HG03196 (cell line): ENCODE results near the gene EPSTI1.
A peak's percentile ranks its signal among the peaks of the same experiment; 100 is the strongest.
"Not testable (repeated sequence)": the region's sequence is repeated elsewhere in the genome, so short reads cannot be mapped to it uniquely, and the experiment has no call there.

Experiments
- ATAC-seq: cut with Tn5 transposase; IDR thresholded peaks from one replicate; pipeline ENCODE4 v1.9.1; 2021; ENCODE audit not compliant: unreplicated experiment

EPSTI1 gene

DNA sequence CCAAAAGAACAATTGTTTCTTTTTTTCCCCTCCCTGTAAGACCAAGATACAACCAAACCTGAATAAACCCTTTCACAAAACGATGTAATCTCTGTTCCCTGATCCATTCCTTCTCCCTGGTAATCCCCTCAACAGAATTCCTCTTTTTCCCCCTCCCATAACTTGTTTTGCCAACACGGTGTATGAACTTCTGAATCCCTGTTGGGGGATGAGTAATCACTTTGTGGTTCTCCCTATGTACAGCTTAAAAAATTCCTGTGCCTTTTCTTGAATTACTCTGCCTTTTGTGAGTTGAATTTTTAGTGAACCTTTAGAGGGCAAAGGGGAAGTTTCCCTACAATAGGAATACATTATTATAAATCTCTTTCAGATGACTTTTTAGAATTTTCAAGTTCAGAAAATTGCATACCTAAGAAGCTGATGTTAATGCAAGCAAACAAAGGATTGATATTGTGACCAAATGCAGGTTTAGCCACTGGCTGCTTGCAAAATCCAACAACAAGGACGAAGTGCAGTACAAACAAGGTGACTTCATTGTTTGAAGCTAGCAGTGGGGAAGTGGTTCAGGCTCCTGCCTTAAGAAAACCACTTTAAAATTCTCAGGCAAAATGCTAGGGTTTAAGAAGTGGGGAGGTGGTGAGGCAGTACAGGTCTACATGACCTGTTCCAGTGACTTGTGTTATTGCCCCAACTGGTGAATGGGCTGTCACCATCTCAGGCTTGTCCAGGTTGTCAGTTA lies 15.0 kb upstream of the EPSTI1 start:
- no peak for ATAC-seq

GRCh38 chr13:43005460-43006236 lies 13.6 kb upstream of the EPSTI1 start:
- no peak for ATAC-seq

DNA sequence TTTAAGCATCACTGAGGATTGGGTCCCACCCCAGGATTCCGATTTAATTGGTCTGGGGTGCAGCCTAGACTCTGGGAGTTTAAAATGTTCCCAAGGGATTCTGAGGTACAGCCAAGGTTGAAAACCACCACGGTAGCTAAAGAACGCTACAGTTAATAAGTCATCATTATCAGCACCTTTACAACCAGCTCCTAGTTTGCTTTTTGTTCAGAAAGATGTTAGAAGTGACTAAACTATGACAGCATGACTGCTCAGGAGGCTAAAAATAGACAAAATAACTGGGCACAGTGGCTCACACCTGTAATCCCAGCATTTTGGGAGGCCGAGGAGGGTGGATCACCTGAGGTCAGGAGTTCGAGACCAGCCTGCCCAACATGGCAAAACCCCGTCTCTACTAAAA lies 11.7 kb upstream of the EPSTI1 start:
- no peak for ATAC-seq

- no peak for ATAC-seq
Observed at GRCh38 chr13:43003010-43003409, 11.0 kb upstream of the EPSTI1 start.

- ATAC-seq, result no peak
Observed at GRCh38 chr13:43002021-43002420, 10.0 kb upstream of the EPSTI1 start.

- ATAC-seq, result no peak
Observed at GRCh38 chr13:43000676-43001075, 8.6 kb upstream of the EPSTI1 start.

DNA sequence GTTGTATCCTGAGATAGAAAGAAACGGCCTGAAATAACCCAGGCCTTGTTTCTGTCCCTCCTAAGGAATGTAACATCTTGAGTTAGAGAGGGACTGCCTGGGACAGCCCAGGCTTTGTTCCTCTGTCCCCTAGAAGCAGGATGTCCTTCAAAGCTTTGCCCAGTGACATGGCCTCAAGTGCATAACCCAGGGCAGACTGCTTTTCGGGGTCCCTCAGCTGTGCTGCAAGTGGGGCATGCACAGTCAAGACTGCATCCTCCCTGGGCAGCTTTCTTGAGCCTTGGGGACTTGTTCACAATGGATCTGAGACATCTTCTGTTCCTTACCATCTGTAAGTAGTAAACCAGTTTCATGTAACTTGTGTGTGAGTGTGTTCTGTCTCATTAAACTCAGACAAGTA lies 7.5 kb upstream of the EPSTI1 start:
- ATAC-seq, result no peak

DNA sequence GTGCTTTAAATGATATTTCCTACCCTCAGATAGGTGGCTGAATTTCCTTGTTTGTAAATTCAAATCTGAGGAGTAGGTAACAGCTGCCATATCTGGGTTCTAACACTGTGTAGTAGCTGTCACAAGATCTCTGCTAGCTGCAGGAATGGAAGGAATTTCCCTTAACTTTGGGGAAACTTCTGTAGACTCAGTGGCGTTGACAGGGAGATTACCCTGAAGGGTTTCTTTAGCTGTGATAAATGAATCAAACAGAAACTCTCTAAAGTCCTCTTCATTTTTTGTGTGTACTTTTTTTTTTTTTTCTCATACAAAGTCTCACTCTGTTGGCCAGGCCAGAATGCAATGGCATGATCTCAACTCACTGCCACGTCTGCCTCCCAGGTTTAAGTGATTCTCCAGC lies 5.3 kb upstream of the EPSTI1 start:
- no peak for ATAC-seq

GRCh38 chr13:42996584-42996983 lies 4.5 kb upstream of the EPSTI1 start:
- no peak for ATAC-seq

DNA sequence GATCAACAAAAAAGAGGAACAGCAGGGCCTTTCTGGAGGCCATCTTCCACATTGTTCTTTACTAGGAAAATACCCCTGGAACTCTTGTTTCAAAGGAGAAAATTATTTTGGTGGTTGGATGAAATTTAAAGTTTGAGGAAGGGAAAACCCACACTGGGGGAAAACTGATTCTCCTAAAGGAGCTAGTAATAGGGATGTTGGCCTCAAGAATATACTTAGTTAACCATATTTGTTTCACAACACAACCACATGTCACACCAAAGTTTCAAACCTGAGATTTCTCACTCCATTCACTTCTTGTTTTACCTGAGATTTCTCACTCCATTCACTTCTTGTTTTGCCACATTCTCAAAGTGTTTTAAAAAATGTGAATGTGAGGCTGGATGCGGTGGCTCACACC lies 2.8 kb upstream of the EPSTI1 start:
- no peak for ATAC-seq

GRCh38 chr13:42992764-42993122 lies 702 bp upstream of the EPSTI1 start:
- peak; percentile 1 for ATAC-seq

- ATAC-seq, result not testable (repeated sequence)
Observed at GRCh38 chr13:42991233-42991897, 676 bp downstream of the EPSTI1 start.

GRCh38 chr13:42990291-42991232 lies 1.5 kb downstream of the EPSTI1 start:
- ATAC-seq, result no peak

- ATAC-seq, result no peak
Observed at GRCh38 chr13:42986176-42986574, 5.9 kb downstream of the EPSTI1 start.

DNA sequence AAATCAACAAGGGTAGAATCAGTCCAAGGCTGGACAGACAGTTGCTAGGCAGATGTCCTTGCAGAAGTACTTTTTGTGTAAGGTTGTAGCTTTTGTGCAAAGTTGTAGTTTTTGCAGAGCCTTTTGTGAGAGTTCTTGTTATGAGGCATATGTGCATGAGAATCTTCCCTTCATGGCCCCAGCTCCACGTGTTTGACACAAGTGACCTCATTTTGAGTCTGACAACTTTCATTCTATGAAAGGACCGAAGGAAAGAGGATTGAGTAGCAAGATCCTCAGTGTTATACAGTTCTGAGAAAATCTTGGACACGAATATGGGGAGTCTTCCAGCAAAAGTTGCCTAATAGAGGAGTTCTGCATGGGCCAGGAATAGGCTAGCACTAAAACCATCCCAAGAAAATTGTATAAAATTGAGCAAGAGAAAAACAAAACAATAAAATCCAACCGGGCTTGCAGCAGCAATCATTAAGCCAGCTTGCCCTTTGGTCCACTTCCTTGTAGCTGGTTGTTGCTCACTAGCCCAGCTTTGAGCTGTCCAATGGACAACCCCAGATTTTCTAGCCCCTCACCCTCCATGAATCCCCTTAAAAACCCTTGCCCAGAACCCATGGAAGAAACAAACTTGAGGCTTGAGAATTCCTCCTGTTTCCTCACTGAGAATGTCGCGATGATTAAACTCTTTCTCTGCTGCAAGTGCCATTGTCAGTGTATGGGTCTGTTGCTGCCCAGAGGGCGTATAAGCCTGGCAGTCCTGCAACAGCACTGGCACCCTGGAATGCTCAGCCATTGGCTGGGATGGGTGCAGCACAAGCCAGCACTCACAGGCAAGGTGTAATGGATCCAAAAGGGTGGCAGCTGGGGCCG lies 6.5 kb downstream of the EPSTI1 start:
- no peak for ATAC-seq

DNA sequence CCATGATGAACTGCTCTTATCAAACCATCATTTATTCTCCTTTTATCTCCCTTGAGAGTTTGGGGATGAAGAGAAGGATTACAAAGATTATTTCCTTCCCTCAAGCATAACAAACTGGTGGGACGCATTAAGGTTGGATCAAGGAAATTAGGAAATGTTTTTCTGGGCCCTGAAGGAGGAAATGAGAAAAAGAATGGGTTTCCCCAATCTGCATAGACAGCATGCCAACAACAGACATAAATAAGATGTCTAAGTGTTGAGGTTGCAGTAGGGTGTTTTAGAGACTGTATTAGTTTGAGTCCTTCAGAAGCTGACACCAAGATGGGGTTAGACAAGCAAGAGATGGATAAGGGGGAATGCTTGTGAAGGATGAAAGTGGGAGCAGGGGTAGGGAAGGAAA lies 7.3 kb downstream of the EPSTI1 start:
- ATAC-seq, result no peak

DNA sequence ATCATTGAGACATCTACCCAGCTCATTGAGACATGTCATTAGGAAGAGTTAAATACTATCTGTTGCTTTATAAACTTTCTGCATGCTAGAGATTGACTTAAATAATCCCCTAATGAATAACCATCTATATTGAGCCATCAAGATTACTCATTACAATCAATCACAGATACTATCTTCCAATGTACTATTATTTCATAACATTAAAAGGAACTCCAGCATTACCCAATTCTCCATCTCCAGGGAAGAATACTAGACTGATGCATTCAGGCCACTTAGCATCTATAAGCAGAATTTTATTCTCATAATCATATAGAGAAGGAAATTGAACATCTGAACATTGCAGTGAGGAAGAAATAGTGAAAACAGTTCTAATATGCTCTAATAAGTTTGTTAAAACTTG lies 8.0 kb downstream of the EPSTI1 start:
- ATAC-seq, result no peak

DNA sequence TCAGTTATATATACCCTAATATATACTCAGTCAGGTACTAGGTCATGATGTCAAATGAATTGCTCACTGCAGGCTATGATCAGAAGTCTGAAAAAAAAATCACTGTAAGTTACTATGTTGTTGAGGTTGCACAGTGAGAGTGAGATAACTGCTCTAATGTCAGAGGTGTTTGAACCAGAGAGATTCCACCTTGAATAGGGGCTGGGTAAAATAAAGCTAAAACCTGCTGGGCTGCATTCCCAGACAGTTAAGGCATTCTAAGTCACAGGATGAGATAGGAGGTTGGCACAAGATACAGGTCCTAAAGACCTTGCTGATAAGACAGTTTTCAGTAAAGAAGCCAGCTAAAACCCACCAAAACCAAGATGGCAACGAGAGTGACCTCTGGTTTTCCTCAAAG lies 10.2 kb downstream of the EPSTI1 start:
- ATAC-seq, result no peak

DNA sequence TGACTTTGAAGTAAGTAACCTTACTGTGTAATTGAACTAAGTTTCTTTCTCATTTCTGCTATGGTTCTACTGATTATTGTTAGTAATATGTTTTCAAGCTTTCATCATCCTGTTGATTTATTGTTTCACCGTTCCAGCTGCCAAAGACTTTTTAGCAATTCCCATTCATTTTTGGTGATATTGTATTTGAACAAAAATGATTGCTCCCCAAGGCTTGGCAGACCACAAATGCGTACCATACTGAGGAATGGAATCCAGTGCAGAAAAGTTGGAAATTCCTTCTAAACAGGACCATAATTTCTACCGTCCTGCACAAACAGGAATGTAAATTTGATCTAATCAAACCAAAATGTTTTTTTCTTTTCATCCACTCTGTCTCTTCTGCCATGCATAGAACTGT lies 10.7 kb downstream of the EPSTI1 start:
- no peak for ATAC-seq

- ATAC-seq, result peak; percentile 68
Observed at GRCh38 chr13:42977219-42977659, 14.8 kb downstream of the EPSTI1 start.
